Stimulated activated naive CD8-positive, alpha-beta T cell treated with anti-CD3 and anti-CD28 coated beads, Interleukin-15, Interleukin-2, amounts not matched to agents 100 U/mL and 50 U/mL, for 24 hours (primary cell): ENCODE data around the gene KCNQ4.
A peak's percentile ranks its signal among the peaks of the same experiment; 100 is the strongest.

Experiments
- ATAC-seq: fragments of 150-1000 bp; cut with Tn5 transposase; one replicate; pipeline ENCODE4 v1.10.0; 2021
- DNase-seq: peaks from one replicate; pipeline ENCODE4 v3.0.0; 2021

The KCNQ4 gene

DNA sequence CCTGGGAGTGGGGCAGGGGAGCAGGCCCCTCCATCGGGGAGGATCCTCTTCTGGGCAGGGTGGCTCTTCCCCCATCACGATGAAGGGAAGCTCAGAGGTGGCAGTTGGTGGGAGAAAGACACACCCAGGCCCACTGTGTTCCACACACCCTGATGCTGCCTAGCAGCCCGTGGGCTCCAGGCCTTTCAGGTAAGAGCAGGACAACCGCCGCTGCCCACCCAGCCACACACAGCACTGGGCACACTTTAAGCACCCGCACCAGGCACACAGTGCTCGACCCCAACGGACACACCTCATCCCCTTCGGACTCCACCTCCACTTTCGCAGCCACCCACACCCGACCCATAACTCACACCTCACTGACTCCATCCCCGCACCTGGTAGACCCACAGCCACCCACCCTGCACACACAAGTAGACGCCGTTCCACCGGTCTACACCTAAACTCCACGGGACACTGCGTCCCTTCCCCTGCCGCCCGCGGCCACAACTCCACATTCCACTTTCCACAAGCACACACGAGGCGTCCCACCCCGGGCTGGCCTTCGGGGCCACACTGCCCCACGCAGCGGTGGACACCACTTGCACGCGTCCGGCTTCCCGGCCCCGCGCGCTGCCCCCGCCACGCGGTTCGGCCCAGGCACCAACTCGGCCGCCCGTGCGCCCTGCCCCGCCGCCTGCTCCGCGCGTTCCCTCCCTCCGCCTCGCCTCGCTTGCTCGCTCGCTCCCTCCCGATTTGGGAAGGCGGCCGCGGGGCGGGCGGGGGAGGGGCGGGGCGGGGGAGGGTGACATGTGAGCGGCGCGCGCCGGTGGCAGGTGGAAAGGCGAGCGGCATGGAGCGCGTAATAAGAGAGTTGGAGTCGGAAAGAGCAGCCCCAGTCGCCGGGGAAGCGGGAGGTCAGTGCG is at the start of gene KCNQ4:
KCNQ4 (plus strand) TSS at position 787 of the 905 bp plus-strand sequence. CDS start 307 bp downstream, outside the sequence.
- DNase-seq = peak; percentile 32
- ATAC-seq = peak; percentile 17

DNA sequence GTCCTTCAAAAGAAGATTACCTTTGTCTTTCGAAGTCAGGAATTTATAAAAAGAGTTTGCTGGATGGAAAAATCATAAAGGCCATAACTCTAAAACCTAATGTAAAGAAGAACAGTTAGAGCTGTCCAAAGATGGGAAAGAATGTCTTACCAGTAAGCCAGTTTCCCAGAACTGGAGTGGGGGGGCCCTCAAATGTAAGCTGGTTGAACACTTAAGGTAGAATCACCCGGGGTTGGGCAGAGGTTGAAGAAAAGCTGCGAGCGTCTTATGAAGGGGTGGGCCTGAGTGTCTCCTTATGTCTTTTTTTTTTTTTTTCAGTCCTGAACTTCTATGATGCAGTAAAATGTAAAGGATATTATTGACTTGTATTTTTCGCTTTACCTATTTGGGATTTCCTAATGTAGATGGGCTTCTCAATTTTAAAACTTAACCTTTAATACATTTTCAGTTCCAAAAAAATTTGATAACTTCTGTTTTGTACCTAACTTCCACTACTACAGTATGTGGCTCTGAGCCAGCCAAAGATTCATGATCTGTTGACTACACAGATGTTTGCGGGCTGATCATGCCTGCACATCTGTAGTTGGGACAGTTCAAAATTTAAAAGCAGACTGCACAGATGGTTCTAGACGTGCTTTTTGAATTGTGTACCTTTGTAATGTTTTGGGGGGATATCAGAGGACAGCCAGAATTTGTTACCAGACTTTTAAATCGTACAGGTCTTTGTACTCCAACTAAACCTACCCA is 48.5 kb upstream of the KCNQ4 start:
- ATAC-seq = no peak
- no peak for DNase-seq

DNA sequence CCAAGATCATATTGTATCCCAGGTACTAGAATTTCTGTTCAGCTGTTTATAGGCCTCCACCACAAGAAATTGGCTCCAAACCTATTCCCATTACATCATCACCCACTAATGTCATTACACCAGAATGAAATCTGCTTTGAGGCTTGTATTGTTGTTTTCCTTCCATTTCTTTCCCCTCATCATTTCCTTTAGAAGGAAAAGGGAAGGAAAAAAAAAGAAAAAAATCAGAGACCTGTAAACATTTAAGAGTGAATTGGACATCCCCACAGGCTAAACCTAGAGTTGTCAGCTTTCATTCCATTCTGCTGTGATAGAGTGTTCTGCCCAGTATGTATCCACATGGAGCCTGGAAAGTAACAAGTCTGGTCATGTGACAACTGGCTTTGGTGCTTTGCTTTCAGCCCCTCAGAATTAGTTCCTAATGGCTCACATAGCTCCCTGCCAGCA is 47.5 kb upstream of the KCNQ4 start:
- ATAC-seq (no peak), DNase-seq (no peak)

GRCh38 chr1:40738831-40739230 is 44.8 kb upstream of the KCNQ4 start:
- no peak for ATAC-seq
- DNase-seq = no peak

DNA sequence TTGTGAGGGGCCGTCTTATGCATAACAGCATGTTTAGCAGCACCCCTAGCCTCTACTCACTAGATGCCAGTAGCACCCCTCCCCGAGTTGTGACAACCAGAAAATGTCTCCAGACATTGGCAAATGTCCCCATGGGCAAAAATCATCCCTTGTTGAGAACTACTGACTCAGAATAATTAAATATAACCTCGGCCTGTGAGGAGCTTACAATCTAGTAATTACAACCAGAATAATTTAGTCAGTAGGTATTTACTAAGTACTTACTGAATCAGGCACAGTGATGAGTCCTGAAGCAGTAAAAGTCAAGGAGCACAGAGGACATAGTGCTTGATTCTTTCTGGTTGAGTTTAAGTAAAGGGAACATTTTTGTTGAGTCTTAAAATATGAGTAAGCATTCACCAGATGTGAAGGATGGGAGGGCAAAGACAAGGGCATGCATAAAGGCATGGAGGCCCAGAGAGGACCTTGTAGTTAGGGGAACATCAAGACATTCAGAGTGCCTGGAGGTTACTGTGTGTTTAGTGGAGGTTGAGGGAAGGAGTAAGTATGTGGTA is 44.1 kb upstream of the KCNQ4 start:
- no peak for ATAC-seq
- no peak for DNase-seq

DNA sequence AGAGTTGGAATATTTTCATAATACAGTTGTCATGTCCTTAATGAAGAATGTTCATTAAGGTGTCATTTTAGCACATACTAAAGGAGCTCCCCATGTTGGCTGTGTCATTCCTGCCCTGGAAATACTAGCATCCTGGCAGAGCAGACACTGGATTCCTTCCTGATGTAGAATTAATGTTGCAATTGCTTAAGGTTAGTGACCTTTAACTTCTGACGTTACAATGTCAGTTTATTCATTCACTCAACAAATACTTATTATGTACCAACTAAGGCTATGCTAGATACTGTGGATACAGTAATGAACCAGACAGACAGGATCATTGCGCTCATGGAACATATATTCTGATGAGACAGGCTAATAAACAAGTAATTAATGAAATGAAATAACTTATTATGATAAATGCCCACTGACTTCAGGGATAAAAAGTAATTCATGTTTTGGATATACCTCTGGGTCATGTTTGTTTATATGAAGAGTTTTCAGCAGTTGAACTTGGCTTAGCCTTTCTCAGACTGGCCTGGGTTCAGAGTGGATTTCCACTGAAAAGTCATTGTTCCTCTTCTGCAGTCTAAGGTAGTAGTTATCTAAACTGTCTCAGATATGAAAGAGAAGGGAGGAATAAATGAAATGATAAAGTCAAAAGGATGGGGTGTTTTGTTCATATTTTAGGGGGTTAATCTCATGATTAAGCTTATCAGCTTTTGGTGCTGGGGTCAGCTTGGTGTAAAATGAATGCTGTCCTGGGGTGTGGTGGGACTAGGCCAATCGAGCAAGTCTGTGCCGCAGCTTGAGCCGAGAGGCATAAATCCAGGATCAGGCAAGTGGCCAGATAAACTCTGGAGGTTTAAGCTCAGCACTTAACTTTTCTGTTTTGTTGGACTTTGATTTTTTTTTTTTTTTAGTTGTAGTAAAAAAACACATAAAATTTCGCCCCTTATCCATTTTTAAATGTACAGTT is 43.3 kb upstream of the KCNQ4 start:
- ATAC-seq (no peak), DNase-seq (no peak)

DNA sequence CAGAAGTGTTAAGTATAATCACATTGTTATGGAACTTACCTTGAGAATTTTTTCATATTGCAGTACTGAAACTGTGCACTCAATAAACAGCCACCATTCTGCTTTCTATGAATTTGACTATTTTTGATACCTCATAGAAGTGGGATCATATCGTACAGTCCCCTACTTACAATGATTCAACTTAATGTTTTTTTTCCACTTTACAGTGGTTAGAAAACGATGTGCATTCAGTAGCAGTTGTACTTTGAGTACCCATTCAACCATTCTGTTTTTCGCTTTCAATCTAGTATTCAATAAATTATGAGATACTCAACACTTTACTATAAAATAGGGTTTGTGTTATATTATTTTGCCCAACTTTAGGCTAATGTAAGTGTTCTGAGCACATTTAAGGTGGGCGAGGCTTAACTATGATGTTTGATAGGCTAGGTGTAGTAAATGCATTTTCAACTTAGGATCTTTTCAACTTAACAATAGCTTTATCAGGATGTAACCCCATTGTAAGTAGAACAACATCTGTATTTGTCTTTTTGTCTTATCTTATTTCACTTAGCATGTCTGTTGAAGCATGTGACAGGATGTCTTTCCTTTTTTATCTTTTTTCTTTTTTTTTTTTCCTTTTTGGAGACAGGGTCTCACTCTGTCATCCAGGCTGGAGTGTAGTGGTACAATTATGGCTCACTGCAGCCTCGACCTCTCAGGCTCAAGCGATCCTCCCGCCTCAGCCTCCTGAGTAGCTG is 42.4 kb upstream of the KCNQ4 start:
- DNase-seq = no peak
- peak; percentile 50 for ATAC-seq

DNA sequence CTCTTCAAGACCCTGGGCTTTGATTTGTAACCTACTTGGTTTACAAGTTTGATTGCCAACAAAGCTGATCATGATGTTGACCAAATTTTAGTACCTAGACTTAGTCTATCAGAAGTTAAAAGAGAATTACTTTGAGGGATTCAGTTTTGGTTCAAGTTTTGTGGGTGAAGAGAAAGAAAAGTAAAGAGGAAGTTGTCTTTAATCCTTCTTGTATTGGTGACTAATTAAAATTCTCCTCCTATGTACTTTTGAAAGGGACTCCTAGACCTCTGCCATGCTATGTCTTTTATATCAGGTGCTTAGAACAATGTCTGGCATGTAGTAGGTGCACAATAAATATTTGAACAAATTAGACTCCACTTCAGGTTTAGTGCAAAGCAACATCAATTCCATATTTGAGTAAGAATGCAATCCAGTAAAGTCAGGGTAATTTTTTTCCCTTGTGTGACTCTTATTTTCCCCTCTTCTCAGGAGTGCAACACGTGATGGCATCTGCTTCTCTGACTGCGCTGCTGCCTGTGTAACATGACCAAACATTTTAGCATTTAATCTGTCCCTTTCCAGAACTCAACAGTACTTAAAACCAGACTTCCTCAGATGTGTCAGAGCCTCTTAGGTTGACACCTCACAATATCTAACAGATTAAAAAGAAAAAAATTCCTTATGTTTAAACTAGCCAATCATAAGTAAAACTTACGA is 41.1 kb upstream of the KCNQ4 start:
- ATAC-seq = peak; percentile 66
- peak; percentile 9 for DNase-seq

DNA sequence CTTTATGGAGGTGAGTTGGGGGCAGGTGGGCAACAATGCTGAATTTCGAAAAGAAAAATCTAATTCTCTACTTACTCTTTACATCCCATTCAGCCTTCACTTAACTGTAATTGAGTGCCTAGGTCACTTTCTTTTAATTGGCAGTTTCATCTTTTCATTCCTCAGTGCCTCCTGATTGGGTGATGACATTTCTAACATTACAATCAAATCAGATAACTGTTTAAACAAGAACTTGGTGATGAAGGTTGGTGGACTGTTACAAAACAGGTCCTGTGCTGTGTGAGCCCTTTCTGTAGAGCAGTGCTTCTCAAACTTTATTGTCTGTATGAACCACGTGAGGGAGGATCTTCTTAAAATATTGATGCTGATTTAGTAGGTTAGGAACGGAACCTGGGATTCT is 40.1 kb upstream of the KCNQ4 start:
- DNase-seq (no peak), ATAC-seq (no peak)

DNA sequence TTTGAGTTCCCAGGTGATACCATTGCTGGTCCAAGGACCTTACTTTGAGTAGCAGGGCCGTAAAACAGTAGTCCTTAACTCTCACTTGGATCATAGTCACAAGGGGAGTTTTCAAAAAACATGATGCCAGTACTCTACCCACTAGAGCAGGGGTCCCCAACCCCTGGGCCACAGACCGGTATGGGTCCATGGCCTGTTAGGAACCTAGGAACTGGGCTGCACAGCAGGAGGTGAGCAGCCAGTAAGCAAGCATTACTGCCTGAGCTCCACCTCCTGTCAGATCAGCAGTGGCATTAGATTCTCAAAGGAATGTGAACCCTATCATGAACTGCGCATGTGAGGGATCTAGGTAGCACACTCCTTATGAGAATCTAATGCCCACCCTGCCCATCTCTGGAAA is 39.7 kb upstream of the KCNQ4 start:
- no peak for ATAC-seq
- no peak for DNase-seq

DNA sequence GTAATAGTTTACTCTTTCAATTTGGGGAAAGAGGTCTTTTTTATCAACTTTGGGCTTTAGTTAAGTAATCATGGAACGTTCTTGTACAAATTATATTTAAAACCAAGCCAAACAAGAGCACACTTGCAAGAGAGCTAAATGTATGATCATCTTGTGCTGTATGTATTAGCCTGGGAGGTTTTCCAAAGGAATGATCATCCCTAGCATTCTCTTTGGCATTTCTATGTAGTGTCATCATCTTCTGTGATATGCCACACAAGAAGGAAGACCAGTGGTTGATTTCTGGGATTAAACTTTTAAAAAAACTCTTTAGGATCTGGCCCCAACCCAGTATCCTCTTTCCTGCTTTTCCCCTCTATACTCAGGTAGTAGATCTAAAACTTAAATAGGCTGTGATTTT is 38.4 kb upstream of the KCNQ4 start:
- DNase-seq (no peak), ATAC-seq (no peak)

- DNase-seq (no peak), ATAC-seq (no peak)
These were observed 37.1 kb upstream of the KCNQ4 start for GRCh38 chr1:40746344-40747090.

- ATAC-seq (no peak), DNase-seq (no peak)
These were observed 34.5 kb upstream of the KCNQ4 start for GRCh38 chr1:40748841-40749718.

DNA sequence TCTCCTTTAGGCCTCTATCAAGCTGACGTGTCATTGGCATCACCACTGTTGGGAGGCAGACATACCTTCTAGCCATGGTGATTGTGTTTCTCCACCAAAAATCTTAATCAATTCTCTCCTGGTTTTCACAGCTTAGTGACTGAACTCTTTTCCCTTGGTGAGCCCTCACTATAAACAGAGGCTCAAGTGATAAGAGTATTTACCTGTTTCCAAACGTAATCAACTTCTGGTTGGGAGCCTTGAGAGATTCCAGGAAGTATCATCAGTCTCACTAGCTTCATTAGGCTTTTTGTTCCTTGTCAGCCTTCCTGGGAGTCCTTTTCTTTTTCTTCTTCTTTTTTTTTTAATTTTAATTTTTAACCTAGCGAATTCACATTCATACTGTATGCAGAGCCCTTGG is 33.8 kb upstream of the KCNQ4 start:
- no peak for DNase-seq
- ATAC-seq = no peak

GRCh38 chr1:40750451-40750908 is 33.1 kb upstream of the KCNQ4 start:
- no peak for DNase-seq

GRCh38 chr1:40751802-40752201 is 31.8 kb upstream of the KCNQ4 start:
- peak; percentile 61 for ATAC-seq
- DNase-seq = no peak

More at GRCh38 chr1:40750451-40750908, 33.1 kb upstream of the KCNQ4 start:
- ATAC-seq = no peak

GRCh38 chr1:40753142-40753882 is 30.3 kb upstream of the KCNQ4 start:
- DNase-seq = no peak
- peak; percentile 60 for ATAC-seq

GRCh38 chr1:40754201-40754600 is 29.4 kb upstream of the KCNQ4 start:
- no peak for ATAC-seq

More at GRCh38 chr1:40754201-40754600, 29.4 kb upstream of the KCNQ4 start:
- DNase-seq = no peak
